HepG2 (cell line): ENCODE data around the gene SLC35D2. TPM values are rescaled to one million over a fixed set of nuclear protein-coding genes. Genes with fewer than 3 reads are reported as not detected.
A peak's percentile ranks its signal among the peaks of the same experiment; 100 is the strongest.

Experiments
- ATAC-seq: fragments of 200-7000 bp; cut with Tn5 transposase; 3 replicates; pipeline ENCODE4 v1.9.1; 2020; ENCODE audit warnings: mild to moderate bottlenecking, moderate library complexity
- BruUV-seq: library from RNA; stranded (reverse); fragments of 400-500 nt; replicated peaks from 2 replicates; lab custom pipeline; 2021; lab: Mats Ljungman, UMichigan
- CTCF ChIA-PET: fragments of 300-600 bp; formaldehyde crosslinking; extraction: SDS; loops from one replicate; lab custom pipeline; 2021; ENCODE audit warnings: low total read pairs, inconsistent platforms, low intra/inter-chr PET ratio; lab: Yijun Ruan, JAX
- POLR2A ChIA-PET: fragments of 350-600 bp; sonication (Branson Sonifier 250); formaldehyde crosslinking; loops from one replicate; lab custom pipeline; 2020; ENCODE audit warnings: antibody characterized with exemption, inconsistent platforms; lab: Yijun Ruan, JAX
- DNase-seq: peaks from one replicate; pipeline ENCODE4 v3.0.0-alpha.2; 2015; ENCODE audit warnings: low spot score
- FAIRE-seq: peaks from 3 replicates; lab custom pipeline; 2011; peaks lifted over from hg19 to GRCh38; lab: Jason Lieb, UNC
- H2AFZ ChIP-seq: one replicate; pipeline ENCODE4 v1.6.1; 2011; ENCODE audit warnings: low read length, inconsistent platforms
- H3K27ac ChIP-seq: fragments of 300-600 bp; 3 replicates; pipeline ENCODE4 v1.8.0; 2011; ENCODE audit warnings: mixed run types, mild to moderate bottlenecking, mixed read lengths, low read length, inconsistent platforms; ENCODE audit not compliant: insufficient read depth; ENCODE audit errors: extremely low read length
- H3K27me3 ChIP-seq, 2 experiments: fragments of 200-600 bp in 1 of 2; 2 replicates in 1 of 2; 3 replicates in 1 of 2; pipeline versions ENCODE4 v1.6.0 to v1.8.0; 2011; ENCODE audit warnings: low read length in 2 of 2, mild to moderate bottlenecking in 2 of 2, moderate library complexity in 2 of 2, inconsistent platforms in 1 of 2; ENCODE audit not compliant: insufficient read depth in 2 of 2, control insufficient read depth in 1 of 2
- H3K36me3 ChIP-seq, 2 experiments: fragments of 200-600 bp in 1 of 2; replicated peaks in 1 of 2; 2 replicates in 1 of 2; 3 replicates in 1 of 2; pipeline versions ENCODE4 v1.5.1 to v1.8.0; 2011; ENCODE audit warnings: low read length in 2 of 2, inconsistent platforms in 1 of 2; ENCODE audit not compliant: insufficient read depth in 2 of 2, control insufficient read depth in 1 of 2
- H3K4me1 ChIP-seq: 2 replicates; pipeline ENCODE4 v1.5.1; 2012; ENCODE audit warnings: low read length, inconsistent platforms; ENCODE audit not compliant: insufficient read depth
- H3K4me2 ChIP-seq: 2 replicates; pipeline ENCODE4 v1.6.0; 2011; ENCODE audit warnings: low read depth, low read length, inconsistent platforms
- H3K4me3 ChIP-seq, 3 experiments: fragments of 200-600 bp in 1 of 3; sonication (generic), shearing (Covaris generic) in 1 of 3; replicated peaks in 1 of 3; 2 replicates each; pipeline ENCODE4 v1.5.1; 2011 to 2016; ENCODE audit warnings: low read length in 3 of 3, inconsistent platforms in 2 of 3, low read depth in 2 of 3, mild to moderate bottlenecking in 2 of 3, control low read depth in 1 of 3, mixed read lengths in 1 of 3; ENCODE audit not compliant: insufficient read depth in 1 of 3
- H3K79me2 ChIP-seq: one replicate; pipeline ENCODE4 v1.6.1; 2011; ENCODE audit warnings: low read length, inconsistent platforms; ENCODE audit not compliant: insufficient read depth
- H3K9ac ChIP-seq: 2 replicates; pipeline ENCODE4 v1.6.0; 2011; ENCODE audit warnings: mild to moderate bottlenecking, low read depth, low read length, inconsistent platforms; ENCODE audit not compliant: insufficient read depth
- H3K9me3 ChIP-seq: 2 replicates; pipeline ENCODE4 v1.5.1; 2012; ENCODE audit warnings: mild to moderate bottlenecking, low read length
- H4K20me1 ChIP-seq: 2 replicates; pipeline ENCODE4 v1.6.0; 2011; ENCODE audit warnings: inconsistent platforms, mild to moderate bottlenecking, low read length, moderate library complexity; ENCODE audit not compliant: insufficient read depth
- CREB1 ChIP-seq, 2 experiments: fragments of 450-650 bp in 1 of 2; IDR thresholded peaks; 2 replicates each; pipeline ENCODE4 v1.6.1; 2016 to 2017; ENCODE audit warnings: control low read depth in 1 of 2, mild to moderate bottlenecking in 1 of 2, missing compliant biosample characterization in 1 of 2, missing genetic modification characterization in 1 of 2
- ELF4 ChIP-seq: sonication (generic); formaldehyde crosslinking; IDR thresholded peaks from 2 replicates; pipeline ENCODE4 v1.5.0; 2020; ENCODE audit warnings: missing genetic modification reagents, mild to moderate bottlenecking, moderate library complexity, borderline replicate concordance
- HNF4G ChIP-seq, 2 experiments: sonication (generic) in 1 of 2; formaldehyde crosslinking in 1 of 2; IDR thresholded peaks; 2 replicates each; pipeline versions ENCODE4 v1.4.0 to v1.6.1; 2011 to 2020; ENCODE audit warnings: borderline replicate concordance in 2 of 2, low read depth in 2 of 2, mild to moderate bottlenecking in 2 of 2, low read length in 1 of 2, missing genetic modification reagents in 1 of 2, moderate library complexity in 1 of 2
- MIER2 ChIP-seq: IDR thresholded peaks from 2 replicates; pipeline ENCODE4 v1.6.1; 2016; ENCODE audit warnings: missing biosample characterization, missing genetic modification reagents
- PCBP1 ChIP-seq: fragments of 200-400 bp; formaldehyde crosslinking; IDR thresholded peaks from 2 replicates; pipeline ENCODE4 v1.6.1; 2017; ENCODE audit warnings: mild to moderate bottlenecking, low read depth, low read length, borderline replicate concordance
- SOX5 ChIP-seq: IDR thresholded peaks from 2 replicates; pipeline ENCODE4 v1.6.1; 2016; ENCODE audit warnings: borderline replicate concordance
- ZNF264 ChIP-seq: sonication (generic); formaldehyde crosslinking; IDR thresholded peaks from 2 replicates; pipeline ENCODE4 v1.4.0; 2020; ENCODE audit warnings: missing genetic modification reagents
- WGBS: methylation state at CpG from one replicate; pipeline ENCODE4 v1.1.6; 2017; ENCODE audit warnings: low lambda C conversion rate; 5-methylcytosine and 5-hydroxymethylcytosine counted together
- in situ Hi-C: cut with HindIII; loops from 2 replicates; pipeline ENCODE4 v1.10.0; 2017; ENCODE audit warnings: low pct_unique_long_range_greater_than_20kb; ENCODE audit not compliant: extremely low pct_ligation_motif_present
- intact Hi-C: fragments of 100-400 bp; cut with micrococcal nuclease; formaldehyde crosslinking; loops from one replicate; pipeline ENCODE4 v1.10.0; 2022; ENCODE audit not compliant: unreplicated experiment
- polyA plus RNA-seq, 8 experiments: library from polyadenylated mRNA; depleted of rRNA in 3 of 8; stranded (reverse) in 7 of 8; unstranded in 1 of 8; fragments of >200 nt; fragmentation: Illumina TruSeq in 4 of 8; extraction: Trizol in 4 of 8; gene quantifications; 2 replicates each; pipeline versions ENCODE4 v1.2.1 to v1.2.3, GENCODE V29; 2011 to 2016; ENCODE audit warnings: low read depth in 4 of 8, missing spikeins in 1 of 8, mixed read lengths in 1 of 8; ENCODE audit not compliant: insufficient read depth in 1 of 8
- total RNA-seq, 5 experiments: library from RNA; depleted of rRNA; stranded (reverse); fragments of >200 nt; fragmentation: Illumina TruSeq; extraction: Trizol; gene quantifications; 2 replicates each; pipeline ENCODE4 v1.2.3, GENCODE V29; 2016; ENCODE audit warnings: low read depth in 1 of 5
- TF ChIP-seq, protein P1 (sequence below), 2 experiments: sonication (generic) in 1 of 2; formaldehyde crosslinking in 1 of 2; IDR thresholded peaks; 2 replicates each; pipeline versions ENCODE4 v1.4.0 to v1.6.1; 2016 to 2020; ENCODE audit warnings: borderline replicate concordance in 1 of 2, low read depth in 1 of 2, mild to moderate bottlenecking in 1 of 2, missing genetic modification reagents in 1 of 2
- TF ChIP-seq, protein P2 (sequence below): sonication (generic); formaldehyde crosslinking; IDR thresholded peaks from 2 replicates; pipeline ENCODE4 v1.8.1; 2023; ENCODE audit warnings: mild to moderate bottlenecking, moderate library complexity, missing genetic modification reagents
- TF ChIP-seq, protein P3 (sequence below): sonication (generic); formaldehyde crosslinking; IDR thresholded peaks from 2 replicates; pipeline ENCODE4 v1.4.0; 2020; ENCODE audit warnings: mild to moderate bottlenecking, missing genetic modification reagents

The SLC35D2 gene
- total and polyA plus RNA-seq, 2 of the 13 experiments (the other 11 are each of a cell fraction or from before 2014, with no cell fraction given), result 96.2 to 103 TPM

DNA sequence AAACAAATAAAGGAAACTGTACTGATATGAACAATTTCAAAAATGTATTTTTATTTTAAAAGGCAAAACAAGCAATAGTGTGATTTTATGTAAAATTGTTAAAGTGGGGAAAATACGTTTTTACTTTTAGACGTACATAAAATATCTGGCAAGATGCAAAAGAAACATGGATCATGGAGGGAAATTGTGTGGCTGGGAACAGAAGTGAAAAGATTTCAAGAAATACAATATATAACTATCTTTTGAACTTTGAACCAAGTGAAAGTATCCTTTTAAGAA is 36.1 kb upstream of the SLC35D2 start (continued):
- TF ChIP-seq HNF4G (IDR thresholded peaks at IDR 0.05; ENCODE audit: borderline replicate concordance, low read depth, low read length) (no peak), HNF4G (CRISPR knock-in tag; IDR thresholded peaks at IDR 0.05; ENCODE audit: borderline replicate concordance, low read depth) (no peak), MIER2 (CRISPR knock-in tag) (no peak), ELF4 (CRISPR knock-in tag) (0 out of 2 replicates have a peak, but pooled peaks have one; percentile 0), CREB1 (IDR thresholded peaks at IDR 0.05) (no peak), CREB1 (CRISPR knock-in tag; IDR thresholded peaks at IDR 0.05) (peak; percentile 43; the same call in 1 of the 2 replicates)
- TF ChIP-seq, protein P1, sequence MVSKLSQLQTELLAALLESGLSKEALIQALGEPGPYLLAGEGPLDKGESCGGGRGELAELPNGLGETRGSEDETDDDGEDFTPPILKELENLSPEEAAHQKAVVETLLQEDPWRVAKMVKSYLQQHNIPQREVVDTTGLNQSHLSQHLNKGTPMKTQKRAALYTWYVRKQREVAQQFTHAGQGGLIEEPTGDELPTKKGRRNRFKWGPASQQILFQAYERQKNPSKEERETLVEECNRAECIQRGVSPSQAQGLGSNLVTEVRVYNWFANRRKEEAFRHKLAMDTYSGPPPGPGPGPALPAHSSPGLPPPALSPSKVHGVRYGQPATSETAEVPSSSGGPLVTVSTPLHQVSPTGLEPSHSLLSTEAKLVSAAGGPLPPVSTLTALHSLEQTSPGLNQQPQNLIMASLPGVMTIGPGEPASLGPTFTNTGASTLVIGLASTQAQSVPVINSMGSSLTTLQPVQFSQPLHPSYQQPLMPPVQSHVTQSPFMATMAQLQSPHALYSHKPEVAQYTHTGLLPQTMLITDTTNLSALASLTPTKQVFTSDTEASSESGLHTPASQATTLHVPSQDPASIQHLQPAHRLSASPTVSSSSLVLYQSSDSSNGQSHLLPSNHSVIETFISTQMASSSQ (IDR thresholded peaks at IDR 0.05; ENCODE audit: low read depth), result no peak
- TF ChIP-seq, protein P1 (CRISPR knock-in tag; IDR thresholded peaks at IDR 0.05; ENCODE audit: borderline replicate concordance), result no peak

DNA sequence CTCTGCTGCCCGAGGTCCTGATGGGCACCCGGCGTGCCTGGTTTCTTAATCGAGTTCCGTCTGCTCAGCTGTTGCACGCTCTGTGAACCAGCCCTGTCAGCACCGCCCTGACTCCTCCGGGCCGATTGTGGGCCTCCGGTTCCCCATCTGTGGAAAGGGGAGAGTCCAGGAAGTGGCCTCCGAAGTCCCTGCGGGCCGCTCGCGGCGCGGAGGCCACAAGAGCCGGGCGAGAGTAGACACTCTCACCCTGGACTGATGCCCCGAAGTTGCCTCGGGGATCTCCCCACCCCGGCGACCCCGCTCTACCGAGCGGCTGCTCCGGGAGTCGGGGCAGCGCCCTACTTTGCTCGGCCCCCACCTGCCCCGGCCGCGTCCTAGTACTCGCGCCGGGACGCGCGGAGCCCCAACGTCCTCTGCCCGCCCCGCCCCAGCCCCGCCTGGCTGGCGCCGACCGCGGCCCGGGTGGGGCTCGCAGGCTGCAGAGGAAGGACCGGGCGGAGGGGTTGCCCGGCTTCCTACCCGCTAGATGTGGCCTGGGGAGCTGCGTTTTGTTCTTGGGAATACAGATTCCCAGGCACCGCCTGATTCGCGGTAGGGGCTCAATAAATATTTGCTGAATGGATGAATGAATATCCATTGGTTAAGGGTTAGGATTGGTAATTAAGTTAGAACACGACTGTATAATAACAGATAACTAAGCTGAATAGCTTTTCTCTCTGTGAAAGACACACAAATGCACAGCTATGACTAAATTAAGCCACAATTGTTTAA is 35.6 kb upstream of the SLC35D2 start:
- DNase-seq (peak; percentile 73), FAIRE-seq (no peak), ATAC-seq (peak; percentile 65)
- under 1% methylated on average over 16 of the region's 58 CpGs for WGBS
- H3K9me3 ChIP-seq, result no peaks in the 10 kb centered on the region
- peak overlapping the region; percentile 99 for H3K27ac ChIP-seq
- TSS peak; percentile 93 for BruUV-seq
- CTCF ChIA-PET, result no interaction called here
- POLR2A ChIA-PET, result interaction anchor here (0.8 to 1.8 kb wide), 8 partner anchors 10 to 236 kb away, joined by 3 to 9 read pairs (median 4); partner anchors contain the start of genes HABP4 and PRXL2C
- intact Hi-C loops, result loop anchor here (5.0 kb wide), 2 partner anchors 77 to 92 kb away; no protein-coding TSS in a partner anchor
- H3K4me2 ChIP-seq, result peak overlapping the region; percentile 81
- no peaks in the 10 kb centered on the region for H3K36me3 ChIP-seq
- H3K27me3 ChIP-seq, result no peaks in the 10 kb centered on the region; a peak in 1 of 5 replicates
- no peak overlapping the region for H2AFZ ChIP-seq
- no peaks in the 10 kb centered on the region for H4K20me1 ChIP-seq
- in situ Hi-C loops, result loop anchor here (5.0 kb wide), 1 partner anchor 77 kb away; no protein-coding TSS in a partner anchor
- H3K4me3 ChIP-seq, result peak overlapping the region; percentile 72 to 87 (median 83)
- H3K9ac ChIP-seq, result peak overlapping the region; percentile 100
- peaks cover 58% of the 10 kb centered on the region for H3K4me1 ChIP-seq
- peaks cover 27% of the 10 kb centered on the region for H3K79me2 ChIP-seq
- no peak for TF ChIP-seq ZNF264 (CRISPR knock-in tag)
- peak; percentile 67; the same call in 1 of the 2 replicates for TF ChIP-seq PCBP1
- TF ChIP-seq, protein P2, sequence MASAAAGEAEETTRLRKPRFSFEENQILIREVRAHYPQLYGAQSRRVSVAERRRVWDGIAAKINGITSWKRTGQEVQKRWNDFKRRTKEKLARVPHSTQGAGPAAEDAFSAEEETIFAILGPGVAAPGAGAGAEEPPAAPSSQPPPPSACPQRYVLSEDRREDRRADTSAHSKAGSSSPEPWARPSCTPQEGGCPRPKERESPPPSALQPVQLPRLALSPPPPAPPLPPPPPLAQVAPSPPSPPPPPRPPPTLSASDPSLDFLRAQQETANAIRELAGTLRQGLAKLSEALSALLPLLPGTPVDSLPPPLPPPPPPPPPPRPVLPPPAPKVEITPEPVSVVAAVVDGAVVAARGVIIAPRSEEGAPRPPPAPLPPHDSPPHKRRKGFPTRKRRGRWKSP, result no peak
- TF ChIP-seq, protein P3, sequence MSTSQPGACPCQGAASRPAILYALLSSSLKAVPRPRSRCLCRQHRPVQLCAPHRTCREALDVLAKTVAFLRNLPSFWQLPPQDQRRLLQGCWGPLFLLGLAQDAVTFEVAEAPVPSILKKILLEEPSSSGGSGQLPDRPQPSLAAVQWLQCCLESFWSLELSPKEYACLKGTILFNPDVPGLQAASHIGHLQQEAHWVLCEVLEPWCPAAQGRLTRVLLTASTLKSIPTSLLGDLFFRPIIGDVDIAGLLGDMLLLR (CRISPR knock-in tag), result no peak
- TF ChIP-seq SOX5 (CRISPR knock-in tag), result no peak
